Measurements from ENCODE around the gene TSPAN4.

The TSPAN4 gene

GRCh38 chr11:793556-793955, 49.1 kb upstream of the TSPAN4 start:
- peaks cover 6% of the 10 kb centered on the region for H3K4me1 ChIP-seq (ENCODE audit: control insufficient read depth, insufficient read depth, low read length)
- H3K9me3 ChIP-seq (ENCODE audit: control insufficient read depth, insufficient read depth, low read depth, low read length): no peaks in the 10 kb centered on the region
- H3K4me3 ChIP-seq (ENCODE audit: low read depth, low read length): no peak overlapping the region
- H3K36me3 ChIP-seq (ENCODE audit: control insufficient read depth in 2 of 2, insufficient read depth in 1 of 2, low read length in 2 of 2): peaks cover 0 to 33% of the 10 kb centered on the region in 2 experiments; a peak in 1 of 3 replicates
- POLR2A ChIA-PET: interaction anchor here (0.7 to 0.9 kb wide), 2 partner anchors 10 to 16 kb away, joined by 4 to 9 read pairs; no protein-coding TSS in a partner anchor
- TF ChIP-seq ZNF792 (tag by site-specific recombination; IDR thresholded peaks at IDR 0.05) (no peak), ZNF692 (tag by site-specific recombination; IDR thresholded peaks at IDR 0.05) (no peak), ZBTB17 (tag by site-specific recombination; IDR thresholded peaks at IDR 0.05) (no peak), GLI2 (tag by site-specific recombination; IDR thresholded peaks at IDR 0.05; ENCODE audit: borderline replicate concordance, low read depth) (no peak), ZNF48 (tag by site-specific recombination; IDR thresholded peaks at IDR 0.05) (no peak), GLIS2 (tag by site-specific recombination; IDR thresholded peaks at IDR 0.05) (no peak), ZNF146 (tag by site-specific recombination; IDR thresholded peaks at IDR 0.05) (no peak), SALL2 (tag by site-specific recombination; IDR thresholded peaks at IDR 0.05; ENCODE audit: borderline replicate concordance) (no peak), PRDM2 (tag by site-specific recombination; IDR thresholded peaks at IDR 0.05; ENCODE audit: borderline replicate concordance) (no peak), ZNF843 (tag by site-specific recombination; IDR thresholded peaks at IDR 0.05) (no peak), HOXA7 (CRISPR knock-in tag; IDR thresholded peaks at IDR 0.05; ENCODE audit: borderline replicate concordance) (no peak), ZNF335 (tag by site-specific recombination; conservative IDR thresholded peaks at IDR 0.05) (no peak), WT1 (tag by site-specific recombination; IDR thresholded peaks at IDR 0.05) (no peak)
- CTCF ChIA-PET: interaction anchor here (0.6 to 0.7 kb wide), 2 partner anchors 46 to 158 kb away, joined by 3 to 6 read pairs; no protein-coding TSS in a partner anchor
- no peak overlapping the region for H3K27ac ChIP-seq (ENCODE audit: extremely low read depth, low read depth, low read length)

- POLR2A ChIA-PET: interaction anchor here (0.9 kb wide), 1 partner anchor 11 kb away, joined by 4 read pairs; no protein-coding TSS in a partner anchor
- CTCF ChIA-PET: no interaction called here
Observed at GRCh38 chr11:794013-794765, 48.5 kb upstream of the TSPAN4 start.

More at GRCh38 chr11:794013-794765, 48.5 kb upstream of the TSPAN4 start:
- no peak overlapping the region for H3K27ac ChIP-seq (ENCODE audit: extremely low read depth, low read depth, low read length)
- no peak for TF ChIP-seq ZNF133 (tag by site-specific recombination; IDR thresholded peaks at IDR 0.05)
- no peak for TF ChIP-seq ZSCAN23 (tag by site-specific recombination; IDR thresholded peaks at IDR 0.05)
- TF ChIP-seq ZFHX2 (tag by site-specific recombination; conservative IDR thresholded peaks at IDR 0.05): peak; percentile 30
- TF ChIP-seq ZNF146 (tag by site-specific recombination; IDR thresholded peaks at IDR 0.05): no peak
- no peak for TF ChIP-seq ZNF18 (tag by site-specific recombination; IDR thresholded peaks at IDR 0.05)
- H3K4me3 ChIP-seq (ENCODE audit: low read depth, low read length): no peak overlapping the region
- H3K9me3 ChIP-seq (ENCODE audit: control insufficient read depth, insufficient read depth, low read depth, low read length): no peaks in the 10 kb centered on the region
- H3K36me3 ChIP-seq (ENCODE audit: control insufficient read depth in 2 of 2, insufficient read depth in 1 of 2, low read length in 2 of 2): peaks cover 0 to 37% of the 10 kb centered on the region in 2 experiments; a peak in 1 of 3 replicates
- H3K4me1 ChIP-seq (ENCODE audit: control insufficient read depth, insufficient read depth, low read length): peaks cover 6% of the 10 kb centered on the region

Data from HEK293 (cell line).